Ishikawa (cell line): ENCODE measurements around the gene SLC6A13.

Source experiments
- CEBPB ChIP-seq: IDR thresholded peaks from 2 replicates; pipeline ENCODE4 v1.6.1; 2012
- CREB1 ChIP-seq: IDR thresholded peaks from 2 replicates; pipeline ENCODE4 v1.6.1; 2012; ENCODE audit warnings: low read depth
- EP300 ChIP-seq: IDR thresholded peaks from 2 replicates; pipeline ENCODE4 v1.6.1; 2012; ENCODE audit warnings: borderline replicate concordance
- FOXM1 ChIP-seq: IDR thresholded peaks from 2 replicates; pipeline ENCODE4 v1.6.1; 2012; ENCODE audit warnings: low read depth, borderline replicate concordance
- NFIC ChIP-seq: IDR thresholded peaks from 2 replicates; pipeline ENCODE4 v1.6.1; 2012
- RAD21 ChIP-seq: IDR thresholded peaks from 2 replicates; pipeline ENCODE4 v1.6.1; 2012; ENCODE audit warnings: low read depth
- TAF1 ChIP-seq: IDR thresholded peaks from 2 replicates; pipeline ENCODE4 v1.6.1; 2012; ENCODE audit warnings: low read depth, mild to moderate bottlenecking
- TCF12 ChIP-seq: IDR thresholded peaks from 2 replicates; pipeline ENCODE4 v1.6.1; 2012; ENCODE audit warnings: low read depth
- TEAD4 ChIP-seq: IDR thresholded peaks from 2 replicates; pipeline ENCODE4 v1.6.1; 2012
- YY1 ChIP-seq: IDR thresholded peaks from 2 replicates; pipeline ENCODE4 v1.6.1; 2012; ENCODE audit warnings: low read depth
- ZBTB7A ChIP-seq: IDR thresholded peaks from 2 replicates; pipeline ENCODE4 v1.6.1; 2012; ENCODE audit warnings: low read depth
- TF ChIP-seq, protein P1 (sequence below): IDR thresholded peaks from 2 replicates; pipeline ENCODE4 v1.6.1; 2012; ENCODE audit warnings: low read depth, mild to moderate bottlenecking
- TF ChIP-seq, protein P2 (sequence below): IDR thresholded peaks from 2 replicates; pipeline ENCODE4 v1.6.1; 2012
- TF ChIP-seq, protein P3 (sequence below): IDR thresholded peaks from 2 replicates; pipeline ENCODE4 v1.6.1; 2012

SLC6A13 gene

DNA sequence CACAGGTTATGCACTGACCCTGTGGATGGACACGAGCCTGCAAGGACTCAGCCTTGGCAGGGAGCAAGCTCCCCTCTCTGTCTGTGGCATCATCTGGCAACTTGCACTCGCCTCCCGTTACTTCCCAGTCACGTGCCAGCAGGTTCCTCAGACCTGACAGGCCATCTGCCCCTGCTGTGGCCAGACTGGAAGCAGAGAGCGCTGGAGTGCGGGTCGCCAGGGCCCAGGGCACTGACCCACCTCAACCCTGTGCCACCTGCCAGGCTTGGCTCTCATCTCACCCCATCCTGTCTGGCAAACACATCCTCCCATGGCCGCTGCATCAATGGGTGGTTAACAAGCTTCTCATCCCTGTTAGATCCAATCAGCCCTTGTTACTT lies 77.1 kb downstream of the SLC6A13 start:
- TF ChIP-seq, protein P1, sequence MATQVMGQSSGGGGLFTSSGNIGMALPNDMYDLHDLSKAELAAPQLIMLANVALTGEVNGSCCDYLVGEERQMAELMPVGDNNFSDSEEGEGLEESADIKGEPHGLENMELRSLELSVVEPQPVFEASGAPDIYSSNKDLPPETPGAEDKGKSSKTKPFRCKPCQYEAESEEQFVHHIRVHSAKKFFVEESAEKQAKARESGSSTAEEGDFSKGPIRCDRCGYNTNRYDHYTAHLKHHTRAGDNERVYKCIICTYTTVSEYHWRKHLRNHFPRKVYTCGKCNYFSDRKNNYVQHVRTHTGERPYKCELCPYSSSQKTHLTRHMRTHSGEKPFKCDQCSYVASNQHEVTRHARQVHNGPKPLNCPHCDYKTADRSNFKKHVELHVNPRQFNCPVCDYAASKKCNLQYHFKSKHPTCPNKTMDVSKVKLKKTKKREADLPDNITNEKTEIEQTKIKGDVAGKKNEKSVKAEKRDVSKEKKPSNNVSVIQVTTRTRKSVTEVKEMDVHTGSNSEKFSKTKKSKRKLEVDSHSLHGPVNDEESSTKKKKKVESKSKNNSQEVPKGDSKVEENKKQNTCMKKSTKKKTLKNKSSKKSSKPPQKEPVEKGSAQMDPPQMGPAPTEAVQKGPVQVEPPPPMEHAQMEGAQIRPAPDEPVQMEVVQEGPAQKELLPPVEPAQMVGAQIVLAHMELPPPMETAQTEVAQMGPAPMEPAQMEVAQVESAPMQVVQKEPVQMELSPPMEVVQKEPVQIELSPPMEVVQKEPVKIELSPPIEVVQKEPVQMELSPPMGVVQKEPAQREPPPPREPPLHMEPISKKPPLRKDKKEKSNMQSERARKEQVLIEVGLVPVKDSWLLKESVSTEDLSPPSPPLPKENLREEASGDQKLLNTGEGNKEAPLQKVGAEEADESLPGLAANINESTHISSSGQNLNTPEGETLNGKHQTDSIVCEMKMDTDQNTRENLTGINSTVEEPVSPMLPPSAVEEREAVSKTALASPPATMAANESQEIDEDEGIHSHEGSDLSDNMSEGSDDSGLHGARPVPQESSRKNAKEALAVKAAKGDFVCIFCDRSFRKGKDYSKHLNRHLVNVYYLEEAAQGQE = no peak
- TF ChIP-seq, protein P2, sequence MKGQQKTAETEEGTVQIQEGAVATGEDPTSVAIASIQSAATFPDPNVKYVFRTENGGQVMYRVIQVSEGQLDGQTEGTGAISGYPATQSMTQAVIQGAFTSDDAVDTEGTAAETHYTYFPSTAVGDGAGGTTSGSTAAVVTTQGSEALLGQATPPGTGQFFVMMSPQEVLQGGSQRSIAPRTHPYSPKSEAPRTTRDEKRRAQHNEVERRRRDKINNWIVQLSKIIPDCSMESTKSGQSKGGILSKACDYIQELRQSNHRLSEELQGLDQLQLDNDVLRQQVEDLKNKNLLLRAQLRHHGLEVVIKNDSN = peak; percentile 64; the same call in 1 of the 2 replicates
- TF ChIP-seq CEBPB (no peak), TCF12 (no peak)

DNA sequence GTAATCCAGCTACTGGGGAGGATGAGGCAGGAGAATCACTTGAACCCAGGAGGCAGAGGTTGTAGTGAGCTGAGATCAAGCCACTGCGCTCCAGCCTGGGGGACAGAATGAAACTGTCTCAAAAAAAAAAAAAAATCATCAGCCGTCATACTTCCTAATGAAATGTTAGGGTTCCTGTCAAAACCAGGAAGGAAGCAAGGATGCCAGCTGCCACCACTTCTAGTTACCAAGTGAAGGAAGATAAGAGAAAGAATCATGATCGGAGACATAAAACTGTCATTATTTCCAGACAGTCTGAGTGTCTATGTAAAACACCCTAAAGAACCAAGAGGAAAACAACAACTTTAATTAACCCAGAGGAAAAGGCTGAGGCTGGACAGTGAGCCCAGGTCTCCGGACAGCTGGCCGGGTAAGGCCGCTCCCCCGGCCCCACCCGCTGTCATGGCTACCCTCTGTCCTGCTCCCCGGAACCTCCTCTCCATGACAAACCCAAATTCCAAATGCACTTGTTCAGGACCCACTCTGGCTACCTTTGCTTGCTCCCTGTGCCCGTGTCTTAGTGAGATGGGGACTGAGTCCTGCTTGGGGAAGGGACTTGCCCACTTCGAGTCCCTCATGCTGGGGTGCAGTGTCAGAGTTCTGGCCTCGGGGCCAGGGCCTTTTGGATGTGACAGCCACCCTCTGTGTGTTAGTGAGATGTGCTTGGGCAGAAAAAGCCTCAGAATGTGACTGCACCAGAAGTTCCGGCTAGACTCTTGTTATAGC lies 77.6 kb downstream of the SLC6A13 start:
- TF ChIP-seq TAF1 (no peak), EP300 (no peak), TCF12 (no peak), RAD21 (no peak), NFIC (no peak), ZBTB7A (no peak), YY1 (no peak), TEAD4 (no peak), CREB1 (no peak), FOXM1 (no peak)
- TF ChIP-seq, protein P1 = no peak
- TF ChIP-seq, protein P2 = no peak
- TF ChIP-seq, protein P3, sequence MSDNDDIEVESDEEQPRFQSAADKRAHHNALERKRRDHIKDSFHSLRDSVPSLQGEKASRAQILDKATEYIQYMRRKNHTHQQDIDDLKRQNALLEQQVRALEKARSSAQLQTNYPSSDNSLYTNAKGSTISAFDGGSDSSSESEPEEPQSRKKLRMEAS = no peak

DNA sequence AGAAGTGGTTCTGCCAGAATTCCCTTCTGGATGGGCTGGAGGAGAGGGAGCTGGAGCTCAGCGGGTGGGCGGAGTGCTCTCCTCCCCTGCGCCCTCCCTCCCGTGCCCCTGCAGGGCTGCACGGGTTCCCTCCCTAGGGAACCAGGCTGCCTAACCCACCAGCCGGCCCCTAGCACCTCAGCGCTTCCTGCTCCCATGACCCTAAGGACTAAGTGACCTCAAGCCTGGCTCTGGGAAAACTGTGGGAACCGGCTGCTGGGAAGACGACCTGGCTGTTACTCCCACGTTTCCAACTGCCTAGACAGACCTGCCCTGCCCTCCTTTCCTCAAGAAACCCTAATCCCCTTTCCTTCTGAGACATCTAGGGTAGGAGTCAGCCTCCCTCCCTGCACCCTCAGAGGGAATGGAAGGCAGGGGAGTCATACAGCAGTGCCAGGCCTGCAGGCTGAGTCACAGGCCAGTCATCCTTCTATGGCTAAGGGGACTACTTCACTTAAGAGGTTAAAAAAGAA lies 80.2 kb downstream of the SLC6A13 start:
- TF ChIP-seq FOXM1 (peak; percentile 57; the same call in 1 of the 2 replicates), YY1 (no peak), ZBTB7A (0 out of 2 replicates have a peak, but pooled peaks have one; percentile 33), TEAD4 (no peak), TCF12 (peak; percentile 72; the same call in 1 of the 2 replicates), EP300 (peak; percentile 72)

DNA sequence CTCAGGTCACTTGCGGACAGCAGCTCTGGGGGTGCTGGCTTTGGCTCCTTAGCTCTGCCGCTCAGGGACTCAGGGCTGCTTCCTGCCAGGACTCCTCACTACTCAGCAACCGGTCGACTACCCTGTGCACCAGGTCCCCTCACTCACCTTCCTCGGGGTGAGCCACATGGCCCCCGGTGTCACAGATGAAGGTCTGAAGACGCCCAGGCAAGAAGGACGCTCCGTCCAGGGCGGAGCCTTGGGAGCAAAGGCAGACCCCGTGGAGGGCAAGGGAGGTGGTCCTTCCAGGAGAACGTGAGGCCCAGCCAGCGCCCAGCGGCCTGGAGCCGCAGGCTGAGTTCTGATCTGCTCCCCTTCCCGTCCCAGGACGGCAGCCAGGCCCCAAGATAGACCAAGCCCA lies 80.7 kb downstream of the SLC6A13 start:
- TF ChIP-seq, protein P2 = no peak
- TF ChIP-seq, protein P1 = no peak
- TF ChIP-seq YY1 (no peak), FOXM1 (no peak), TCF12 (no peak), CREB1 (no peak), TEAD4 (no peak), NFIC (no peak)
- TF ChIP-seq, protein P3 = no peak
